MM.1S (cell line): ENCODE results near the gene ENOSF1.
"Not testable (repeated sequence)": the region's sequence is repeated elsewhere in the genome, so short reads cannot be mapped to it uniquely, and the experiment has no call there.

ENCODE experiments used
- DNase-seq: peaks from one replicate; pipeline ENCODE4 v3.0.0-alpha.2; 2015
- H2AFZ ChIP-seq: fragments of 300-600 bp; sonication (generic); 2 replicates; pipeline ENCODE4 v1.6.0; 2016; ENCODE audit warnings: antibody characterized with exemption, low read length
- H3F3A ChIP-seq: fragments of 300-600 bp; sonication (generic); 2 replicates; pipeline ENCODE4 v1.6.1; 2016; ENCODE audit warnings: mild to moderate bottlenecking, antibody characterized with exemption, low read length, moderate library complexity, mixed read lengths; ENCODE audit not compliant: insufficient read depth
- H3K27ac ChIP-seq: fragments of 300-600 bp; sonication (generic); 2 replicates; pipeline ENCODE4 v1.5.1; 2016; ENCODE audit warnings: mild to moderate bottlenecking, low read length
- H3K27me3 ChIP-seq: fragments of 300-600 bp; sonication (generic); replicated peaks from 2 replicates; pipeline ENCODE4 v1.6.0; 2016; ENCODE audit warnings: low read length; ENCODE audit not compliant: insufficient read depth
- H3K36me3 ChIP-seq: fragments of 300-600 bp; sonication (generic); replicated peaks from 2 replicates; pipeline ENCODE4 v1.6.1; 2016; ENCODE audit warnings: mild to moderate bottlenecking, low read length, mixed read lengths; ENCODE audit not compliant: insufficient read depth
- H3K4me1 ChIP-seq: fragments of 300-600 bp; sonication (generic); 2 replicates; pipeline ENCODE4 v1.6.1; 2016; ENCODE audit warnings: low read length, mixed read lengths
- H3K4me2 ChIP-seq: fragments of 300-600 bp; sonication (generic); 2 replicates; pipeline ENCODE4 v1.6.0; 2016; ENCODE audit warnings: low read depth, low read length
- H3K4me3 ChIP-seq: fragments of 300-600 bp; sonication (generic); 2 replicates; pipeline ENCODE4 v1.5.1; 2016; ENCODE audit warnings: low read length, mixed read lengths
- H3K79me2 ChIP-seq: fragments of 300-600 bp; sonication (generic); 2 replicates; pipeline ENCODE4 v1.6.1; 2016; ENCODE audit warnings: mixed run types, low read length, mixed read lengths
- H3K9ac ChIP-seq: fragments of 300-600 bp; sonication (generic); 2 replicates; pipeline ENCODE4 v1.6.1; 2016; ENCODE audit warnings: low read length, mixed read lengths
- H3K9me2 ChIP-seq: fragments of 300-600 bp; sonication (generic); replicated peaks from 2 replicates; pipeline ENCODE4 v1.6.1; 2016; ENCODE audit warnings: mild to moderate bottlenecking, low read length, mixed read lengths; ENCODE audit not compliant: insufficient read depth
- H3K9me3 ChIP-seq: fragments of 300-600 bp; sonication (generic); replicated peaks from 2 replicates; pipeline ENCODE4 v1.6.1; 2016; ENCODE audit warnings: mild to moderate bottlenecking, low read length, mixed read lengths; ENCODE audit not compliant: insufficient read depth
- H4K20me1 ChIP-seq: fragments of 300-600 bp; sonication (generic); 2 replicates; pipeline ENCODE4 v1.6.1; 2016; ENCODE audit warnings: mild to moderate bottlenecking, low read length, moderate library complexity, mixed read lengths; ENCODE audit not compliant: insufficient read depth
- EZH2 ChIP-seq: fragments of 300-600 bp; sonication (generic); optimal IDR thresholded peaks from 2 replicates; pipeline ENCODE3; 2017; ENCODE audit warnings: low read depth, mild to moderate bottlenecking, antibody characterized with exemption, low read length, mixed read lengths
- EZH2phosphoT487 ChIP-seq: fragments of 300-600 bp; sonication (generic); IDR thresholded peaks from 2 replicates; pipeline ENCODE4 v1.6.1; 2018; ENCODE audit warnings: antibody characterized with exemption, low read length
- TF ChIP-seq, protein P1 (sequence below): fragments of 300-600 bp; sonication (generic); IDR thresholded peaks from 2 replicates; pipeline ENCODE4 v1.5.1; 2016; ENCODE audit warnings: antibody characterized with exemption, low read length, mixed read lengths

Gene ENOSF1, protein sequence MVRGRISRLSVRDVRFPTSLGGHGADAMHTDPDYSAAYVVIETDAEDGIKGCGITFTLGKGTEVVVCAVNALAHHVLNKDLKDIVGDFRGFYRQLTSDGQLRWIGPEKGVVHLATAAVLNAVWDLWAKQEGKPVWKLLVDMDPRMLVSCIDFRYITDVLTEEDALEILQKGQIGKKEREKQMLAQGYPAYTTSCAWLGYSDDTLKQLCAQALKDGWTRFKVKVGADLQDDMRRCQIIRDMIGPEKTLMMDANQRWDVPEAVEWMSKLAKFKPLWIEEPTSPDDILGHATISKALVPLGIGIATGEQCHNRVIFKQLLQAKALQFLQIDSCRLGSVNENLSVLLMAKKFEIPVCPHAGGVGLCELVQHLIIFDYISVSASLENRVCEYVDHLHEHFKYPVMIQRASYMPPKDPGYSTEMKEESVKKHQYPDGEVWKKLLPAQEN

DNA sequence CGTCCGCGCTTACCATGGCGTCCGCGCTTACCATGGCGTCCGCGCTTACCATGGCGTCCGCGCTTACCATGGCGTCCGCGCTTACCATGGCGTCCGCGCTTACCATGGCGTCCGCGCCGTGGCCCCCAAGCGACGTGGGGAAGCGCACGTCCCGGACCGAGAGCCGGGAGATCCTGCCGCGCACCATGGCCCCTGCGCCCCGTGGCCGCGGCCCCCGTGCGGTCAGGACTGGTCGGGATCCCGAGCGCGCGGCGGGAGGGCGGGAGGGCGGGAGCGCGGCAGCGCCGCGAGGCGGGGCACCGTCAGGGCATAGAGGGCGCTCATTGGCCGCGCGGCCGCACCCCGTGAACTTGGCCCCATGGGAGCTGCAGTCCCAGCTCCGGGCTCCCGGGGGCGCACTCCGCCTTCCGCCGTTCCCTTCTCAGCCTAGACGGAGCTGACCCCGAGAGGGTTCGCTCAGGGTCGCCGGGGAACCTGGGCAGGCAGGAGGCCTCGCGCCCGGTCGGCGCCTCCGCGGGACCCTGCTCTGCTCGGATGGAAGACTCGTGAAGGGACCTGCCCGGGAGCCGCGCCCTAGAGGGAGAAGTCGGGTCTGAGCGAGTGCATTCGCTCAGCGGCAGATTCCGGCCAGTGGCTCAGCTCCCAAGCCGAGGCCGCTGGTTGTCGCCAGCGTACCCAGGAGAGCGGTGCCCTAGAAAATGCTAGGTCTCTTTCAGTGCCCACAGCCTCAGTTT lies at the start of gene ENOSF1:
TSS of gene ENOSF1 (minus strand) at position 230 of the 734 bp plus-strand sequence. CDS start at position 187, 43 bp downstream.
- H3K4me1 ChIP-seq = no peaks in the 10 kb centered on the region
- H3K9me2 ChIP-seq = no peaks in the 10 kb centered on the region
- H3K79me2 ChIP-seq = peaks cover 16% of the 10 kb centered on the region
- TF ChIP-seq, protein P1, sequence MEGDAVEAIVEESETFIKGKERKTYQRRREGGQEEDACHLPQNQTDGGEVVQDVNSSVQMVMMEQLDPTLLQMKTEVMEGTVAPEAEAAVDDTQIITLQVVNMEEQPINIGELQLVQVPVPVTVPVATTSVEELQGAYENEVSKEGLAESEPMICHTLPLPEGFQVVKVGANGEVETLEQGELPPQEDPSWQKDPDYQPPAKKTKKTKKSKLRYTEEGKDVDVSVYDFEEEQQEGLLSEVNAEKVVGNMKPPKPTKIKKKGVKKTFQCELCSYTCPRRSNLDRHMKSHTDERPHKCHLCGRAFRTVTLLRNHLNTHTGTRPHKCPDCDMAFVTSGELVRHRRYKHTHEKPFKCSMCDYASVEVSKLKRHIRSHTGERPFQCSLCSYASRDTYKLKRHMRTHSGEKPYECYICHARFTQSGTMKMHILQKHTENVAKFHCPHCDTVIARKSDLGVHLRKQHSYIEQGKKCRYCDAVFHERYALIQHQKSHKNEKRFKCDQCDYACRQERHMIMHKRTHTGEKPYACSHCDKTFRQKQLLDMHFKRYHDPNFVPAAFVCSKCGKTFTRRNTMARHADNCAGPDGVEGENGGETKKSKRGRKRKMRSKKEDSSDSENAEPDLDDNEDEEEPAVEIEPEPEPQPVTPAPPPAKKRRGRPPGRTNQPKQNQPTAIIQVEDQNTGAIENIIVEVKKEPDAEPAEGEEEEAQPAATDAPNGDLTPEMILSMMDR = peak; percentile 67
- TF ChIP-seq EZH2phosphoT487 = no peak
- no peak for TF ChIP-seq EZH2
- peak within 1 kb of the TSS; percentile 77 for H2AFZ ChIP-seq
- H3K4me2 ChIP-seq = peak within 1 kb of the TSS; percentile 98
- no peaks in the 10 kb centered on the region for H3F3A ChIP-seq
- peak within 1 kb of the TSS; percentile 91 for H3K9ac ChIP-seq
- no peaks in the 10 kb centered on the region for H3K27me3 ChIP-seq
- no peaks in the 10 kb centered on the region for H3K36me3 ChIP-seq
- no peaks in the 10 kb centered on the region for H4K20me1 ChIP-seq
- H3K27ac ChIP-seq = peak within 1 kb of the TSS; percentile 62; the same call in 1 of the 2 replicates
- DNase-seq = peak; percentile 85
- H3K4me3 ChIP-seq = peak within 1 kb of the TSS; percentile 90
- no peaks in the 10 kb centered on the region for H3K9me3 ChIP-seq

DNA sequence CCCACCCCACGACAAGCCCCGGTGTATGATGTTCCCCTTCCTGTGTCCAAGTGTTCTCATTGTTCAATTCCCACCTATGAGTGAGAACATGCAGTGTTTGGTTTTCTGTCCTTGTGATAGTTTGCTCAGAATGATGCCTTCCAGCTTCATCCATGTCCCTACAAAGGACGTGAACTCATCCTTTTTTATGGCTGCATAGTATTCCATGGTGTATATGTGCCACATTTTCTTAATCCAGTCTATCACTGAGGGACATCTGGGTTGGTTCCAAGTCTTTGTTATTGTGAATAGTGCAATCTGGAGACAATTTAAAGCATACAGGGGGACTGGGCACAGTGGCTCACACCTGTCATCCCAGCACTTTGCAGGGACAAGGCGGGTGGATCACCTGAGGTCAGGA lies 47.4 kb upstream of the ENOSF1 start:
- not testable (repeated sequence) for DNase-seq, H3F3A ChIP-seq, H3K4me3 ChIP-seq, H3K27ac ChIP-seq, H3K4me1 ChIP-seq, H3K9ac ChIP-seq, H3K9me3 ChIP-seq, H3K36me3 ChIP-seq, H3K79me2 ChIP-seq, H3K4me2 ChIP-seq, H2AFZ ChIP-seq, H4K20me1 ChIP-seq, H3K27me3 ChIP-seq, H3K9me2 ChIP-seq

- Histone ChIP-seq H3K4me1 (no peaks in the 10 kb centered on the region), H3F3A (no peaks in the 10 kb centered on the region), H3K27ac (no peak overlapping the region), H2AFZ (no peak overlapping the region), H3K9me3 (no peaks in the 10 kb centered on the region), H3K9ac (no peak overlapping the region), H3K36me3 (no peaks in the 10 kb centered on the region), H3K27me3 (no peaks in the 10 kb centered on the region), H3K79me2 (no peaks in the 10 kb centered on the region), H3K4me2 (no peak overlapping the region), H4K20me1 (no peaks in the 10 kb centered on the region), H3K9me2 (no peaks in the 10 kb centered on the region), H3K4me3 (no peak overlapping the region)
- TF ChIP-seq, protein P1 = no peak
- TF ChIP-seq EZH2 (no peak), EZH2phosphoT487 (no peak)
- DNase-seq = no peak
Observed at GRCh38 chr18:755506-755905, 43.1 kb upstream of the ENOSF1 start.
